GM18508 (cell line): ENCODE measurements around the gene DHRS7.
"Not testable (repeated sequence)": the region's sequence is repeated elsewhere in the genome, so short reads cannot be mapped to it uniquely, and the experiment has no call there.

Experiments used
- ATAC-seq: cut with Tn5 transposase; IDR thresholded peaks from one replicate; pipeline ENCODE4 v1.9.1; 2021; ENCODE audit warnings: moderate number of reproducible peaks; ENCODE audit not compliant: insufficient read depth, unreplicated experiment

Gene DHRS7

DNA sequence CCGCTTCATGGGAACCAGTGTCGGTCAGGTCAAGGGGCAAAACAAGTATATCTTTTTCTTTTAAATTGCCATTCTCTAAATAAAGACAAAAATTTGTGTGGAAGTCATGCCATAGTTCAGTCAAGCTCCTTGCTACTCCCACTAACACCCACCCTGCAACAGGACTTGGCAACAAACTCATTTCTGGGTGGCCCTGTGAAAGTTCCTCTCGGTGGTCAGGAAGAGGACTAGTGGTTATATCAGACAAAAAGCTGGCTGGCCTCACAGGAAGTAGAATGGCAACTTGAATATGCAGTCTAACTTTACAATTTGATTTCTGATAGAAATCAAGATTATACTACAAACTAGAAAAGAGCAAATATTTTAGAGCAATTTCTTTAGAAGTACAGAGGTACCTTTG, 11.2 kb downstream of the DHRS7 start:
- ATAC-seq: no peak

DNA sequence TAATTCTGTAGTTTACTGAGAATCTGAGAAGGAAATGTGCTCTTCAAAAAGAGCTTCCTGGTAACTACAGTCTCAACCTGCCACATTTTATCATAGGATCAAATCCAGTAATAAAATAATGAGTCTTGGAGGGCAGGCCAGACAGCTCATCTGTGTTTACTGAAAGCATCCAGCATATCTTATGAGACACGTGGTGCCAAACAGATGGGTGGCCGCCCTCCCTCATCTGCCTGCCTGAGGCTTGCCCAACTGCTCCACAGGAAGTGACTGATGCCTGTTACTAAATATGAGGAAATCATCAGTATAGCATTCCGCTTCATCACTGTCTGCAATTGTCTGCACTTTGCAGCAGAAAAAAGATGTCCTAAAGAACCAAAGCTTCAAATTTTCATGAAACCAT, 13.5 kb downstream of the DHRS7 start:
- ATAC-seq: no peak

DNA sequence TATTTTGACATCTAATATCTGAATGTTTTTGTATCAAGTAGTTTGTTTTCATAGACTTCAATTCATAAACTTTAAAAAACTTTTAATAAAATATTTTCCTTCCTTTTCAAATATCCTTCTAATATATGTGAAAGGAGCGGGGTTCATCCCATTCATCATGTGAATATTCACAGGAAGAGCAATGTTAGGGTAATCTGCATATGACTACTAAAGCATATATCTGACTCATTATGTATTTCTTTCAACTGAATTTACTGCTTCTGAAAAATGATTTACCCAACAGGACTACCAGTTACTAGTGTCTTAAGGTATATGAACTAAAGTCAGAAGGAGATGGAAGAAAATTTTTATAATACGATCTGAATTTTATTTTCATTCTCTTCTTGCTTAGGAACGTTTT, 30.5 kb downstream of the DHRS7 start:
- no peak for ATAC-seq

DNA sequence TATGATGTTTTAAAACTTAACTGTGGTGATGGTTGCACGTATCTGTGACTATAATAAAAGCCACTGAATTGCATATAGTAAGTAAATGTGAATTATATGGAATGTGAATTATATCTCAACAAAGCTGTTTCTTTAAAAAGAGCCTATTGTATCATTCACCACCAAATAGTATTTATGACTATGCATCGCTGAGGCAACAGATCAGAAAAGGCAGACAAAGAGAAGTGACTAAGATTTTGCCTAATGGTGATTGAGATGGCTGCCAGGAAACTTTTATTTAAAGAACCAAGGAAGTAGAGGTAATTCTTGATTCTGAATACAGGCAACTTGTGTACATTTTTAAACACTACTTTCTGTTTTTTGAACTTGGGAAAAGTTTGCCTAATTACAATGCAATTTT, 31.7 kb downstream of the DHRS7 start:
- ATAC-seq: no peak

DNA sequence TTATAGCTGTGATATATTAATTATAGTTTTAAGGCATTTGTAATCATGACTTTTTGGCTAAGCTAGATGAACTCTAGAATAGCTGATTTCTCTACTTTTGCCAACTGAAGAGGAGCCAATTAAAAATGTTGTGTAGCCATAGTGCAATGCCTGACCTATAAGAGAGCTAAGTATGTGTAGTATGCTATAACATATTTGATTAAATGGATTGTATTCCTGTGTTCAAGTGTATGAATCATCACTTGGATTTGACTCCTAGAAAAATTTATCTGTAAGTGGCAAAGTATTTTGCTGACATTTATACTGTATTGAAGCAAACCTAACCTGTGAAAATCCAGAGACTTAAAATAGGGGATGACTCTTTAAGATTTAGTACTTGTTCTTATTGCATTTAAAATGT, 39.3 kb downstream of the DHRS7 start:
- no peak for ATAC-seq

DNA sequence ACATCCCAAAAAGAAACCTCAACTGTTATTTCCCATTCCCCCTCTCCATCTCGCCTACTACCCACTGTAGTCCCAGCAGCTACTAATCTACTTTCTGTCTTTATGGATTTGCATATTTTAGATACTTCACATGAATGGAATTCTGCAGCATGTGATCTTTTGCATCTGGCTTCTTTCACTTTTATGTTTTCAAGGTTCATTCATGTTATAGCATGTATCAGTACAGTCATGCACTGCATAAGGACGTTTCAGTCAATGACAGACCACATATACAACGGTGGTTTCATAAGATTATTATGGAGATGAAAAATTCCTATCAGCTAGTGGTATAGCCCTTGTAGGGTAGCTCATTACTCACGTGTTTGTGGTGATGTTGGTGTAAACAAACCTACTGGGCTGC, 49.0 kb downstream of the DHRS7 start:
- no peak for ATAC-seq

DNA sequence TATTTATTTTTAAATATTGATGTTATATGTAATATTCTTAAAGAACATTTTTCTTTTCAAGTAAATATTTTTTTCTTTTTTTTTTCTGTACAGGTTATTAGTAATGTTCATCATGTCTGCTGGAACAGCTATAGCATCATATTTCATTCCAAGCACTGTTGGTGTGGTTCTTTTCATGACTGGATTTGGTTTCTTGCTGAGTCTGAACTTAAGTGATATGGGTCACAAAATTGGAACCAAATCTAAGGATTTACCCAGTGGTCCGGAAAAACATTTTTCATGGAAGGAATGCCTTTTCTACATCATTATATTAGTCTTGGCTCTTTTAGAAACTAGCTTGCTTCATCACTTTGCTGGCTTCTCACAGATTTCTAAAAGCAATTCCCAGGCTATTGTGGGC, 50.3 kb downstream of the DHRS7 start:
- no peak for ATAC-seq

DNA sequence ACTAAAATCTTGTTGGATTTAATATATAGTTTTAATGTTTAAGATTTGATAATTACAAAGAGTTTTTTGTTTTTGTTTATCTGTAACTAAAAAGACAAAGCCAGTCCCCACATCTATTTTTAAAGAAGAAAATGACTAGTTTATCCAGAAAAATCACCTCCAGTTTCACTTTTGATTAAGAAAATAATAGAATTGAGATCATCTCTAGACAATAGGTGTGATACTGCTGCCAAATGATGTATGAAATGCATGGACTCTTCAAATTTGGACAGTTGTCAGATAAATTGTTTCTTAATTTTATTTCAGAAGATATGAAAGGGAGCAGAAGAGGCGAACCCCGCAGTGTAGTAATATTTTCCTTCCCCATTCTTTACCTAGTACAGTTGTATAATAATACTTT, 53.5 kb downstream of the DHRS7 start:
- ATAC-seq: no peak

DNA sequence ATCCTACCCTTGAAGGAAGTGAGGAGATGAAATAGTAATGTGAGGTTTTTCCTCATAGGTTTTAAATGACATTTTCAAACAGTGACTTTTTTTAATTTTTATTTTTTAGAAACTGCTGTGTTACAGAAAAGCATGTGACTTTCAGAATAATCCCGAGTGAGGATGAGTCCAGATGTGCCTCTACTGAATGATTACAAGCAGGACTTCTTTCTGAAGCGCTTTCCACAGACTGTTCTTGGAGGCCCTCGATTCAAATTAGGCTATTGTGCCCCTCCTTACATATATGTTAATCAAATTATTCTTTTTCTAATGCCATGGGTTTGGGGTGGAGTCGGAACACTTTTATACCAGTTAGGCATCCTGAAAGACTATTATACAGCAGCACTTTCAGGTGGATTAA, 57.7 kb downstream of the DHRS7 start:
- ATAC-seq: no peak

DNA sequence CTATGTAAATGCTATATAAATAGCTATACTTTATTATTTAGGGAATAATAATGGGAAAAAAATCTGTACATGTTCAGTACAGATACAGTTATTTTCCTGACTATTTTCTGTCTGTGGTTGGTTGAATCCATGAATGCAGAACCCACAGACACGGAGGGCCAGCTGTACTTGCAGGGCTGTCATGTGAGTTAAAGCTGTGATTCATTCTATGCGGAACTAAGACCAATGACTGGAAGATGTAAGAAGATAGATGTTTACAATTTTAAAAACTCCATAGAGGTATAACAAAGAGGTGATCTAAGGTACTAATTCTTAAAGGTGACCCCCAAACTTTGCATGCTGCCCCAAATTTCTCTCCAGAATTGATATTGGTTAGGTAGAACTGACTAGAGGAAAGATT, 58.9 kb downstream of the DHRS7 start:
- ATAC-seq: no peak

DNA sequence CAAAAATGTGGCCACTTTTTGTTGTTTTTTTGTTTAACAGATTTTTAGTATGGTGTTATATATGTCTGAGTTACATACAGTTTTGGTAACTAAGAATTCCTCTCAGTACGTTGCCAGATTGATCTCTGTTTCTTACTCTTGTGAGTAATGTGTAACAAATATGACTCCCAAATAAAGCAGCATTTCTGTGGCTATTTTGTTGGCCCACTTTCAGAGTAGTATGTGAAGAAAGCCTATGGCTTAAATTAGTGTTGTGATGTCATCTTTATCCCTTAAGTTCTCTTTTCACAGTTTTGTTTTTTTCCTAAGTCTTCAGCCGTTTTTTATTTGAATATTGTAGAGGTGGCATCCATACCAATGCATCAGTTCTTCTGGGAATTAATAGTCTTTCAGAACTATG, 62.8 kb downstream of the DHRS7 start:
- no peak for ATAC-seq

DNA sequence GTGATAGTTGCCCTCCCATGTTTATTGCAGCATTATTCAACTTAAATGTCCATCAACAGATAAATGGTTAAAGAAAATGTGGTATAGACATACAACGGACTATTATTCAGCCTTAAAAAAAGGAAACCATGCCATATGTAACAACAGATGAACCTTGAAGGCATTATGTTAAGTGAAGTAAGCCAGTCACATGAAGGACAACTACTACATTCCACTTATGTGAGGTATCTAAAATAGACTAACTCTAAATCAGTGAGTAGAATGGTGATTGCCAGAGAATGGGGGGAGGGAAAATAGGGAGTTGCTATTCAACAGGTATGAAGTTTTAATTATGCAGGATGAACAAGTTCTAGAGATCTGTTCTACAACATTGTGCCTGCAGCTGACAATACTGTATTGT, 63.4 kb downstream of the DHRS7 start:
- no peak for ATAC-seq

DNA sequence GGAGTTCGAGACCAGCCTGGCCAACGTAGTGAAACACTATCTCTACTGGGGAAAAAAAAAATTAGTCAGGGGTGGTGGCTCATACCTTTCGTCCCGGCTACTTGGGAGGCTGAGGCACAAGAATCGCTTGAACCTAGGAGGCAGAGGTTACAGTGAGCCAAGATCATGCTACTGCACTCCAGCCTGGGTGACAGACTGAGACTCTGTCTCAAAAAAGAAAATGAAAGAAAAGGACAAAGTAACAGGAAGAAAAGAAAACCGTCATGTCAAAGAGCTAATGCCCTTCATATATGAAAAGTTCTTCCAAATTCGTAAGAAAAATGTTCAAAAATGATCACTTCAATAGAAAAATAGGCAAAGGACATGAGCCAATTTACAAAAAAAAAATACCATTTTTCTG, 65.3 kb downstream of the DHRS7 start:
- ATAC-seq: not testable (repeated sequence)

DNA sequence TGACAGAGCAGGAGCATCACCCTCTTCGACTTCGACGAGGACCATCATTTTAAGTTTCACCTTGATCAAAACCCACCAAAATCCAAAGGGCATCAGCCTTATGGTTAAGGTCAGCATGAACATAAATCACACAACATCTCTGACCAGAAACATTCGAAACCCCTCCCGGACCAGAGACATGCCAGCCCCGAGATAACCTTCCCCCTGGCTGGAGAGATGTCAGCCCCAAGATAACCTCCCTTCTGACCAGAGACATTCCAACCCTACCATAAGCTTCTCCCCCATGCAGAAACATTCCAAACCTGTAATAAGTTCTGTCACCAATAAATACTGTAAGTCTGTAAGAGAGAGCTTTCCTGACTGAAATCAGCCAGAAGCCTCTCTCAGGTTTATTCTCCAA, 67.2 kb downstream of the DHRS7 start:
- ATAC-seq: no peak

DNA sequence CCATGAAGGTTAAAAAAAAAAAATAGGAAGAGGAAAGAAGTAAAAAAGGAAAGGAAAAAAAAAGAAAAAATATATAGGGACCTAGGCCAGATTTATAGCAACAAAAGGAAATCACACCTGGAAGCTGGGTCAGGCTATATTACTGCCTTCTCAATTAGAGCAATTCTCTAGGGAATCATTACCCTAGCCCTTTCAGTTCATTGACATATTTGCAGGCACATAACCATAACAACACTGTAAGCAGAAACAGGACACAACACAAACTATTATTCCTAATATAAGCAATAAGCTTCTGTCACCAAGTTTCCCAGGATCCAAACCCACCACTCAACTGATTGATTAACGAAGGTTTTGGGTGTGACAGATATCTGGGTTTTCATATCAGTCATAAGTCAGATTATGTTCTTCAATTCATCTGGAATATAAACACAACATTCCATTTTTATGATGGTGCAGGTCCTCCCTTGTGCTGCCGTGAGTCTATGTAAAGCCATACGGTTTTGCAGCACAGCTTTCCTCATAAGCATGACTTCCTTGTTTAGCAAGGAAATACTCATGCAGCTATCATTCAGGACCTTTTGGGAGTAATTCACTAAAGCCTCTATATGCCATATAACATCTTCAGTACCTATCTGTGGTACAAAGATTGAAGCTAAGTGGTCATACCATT, 69.3 kb downstream of the DHRS7 start:
- no peak for ATAC-seq

DNA sequence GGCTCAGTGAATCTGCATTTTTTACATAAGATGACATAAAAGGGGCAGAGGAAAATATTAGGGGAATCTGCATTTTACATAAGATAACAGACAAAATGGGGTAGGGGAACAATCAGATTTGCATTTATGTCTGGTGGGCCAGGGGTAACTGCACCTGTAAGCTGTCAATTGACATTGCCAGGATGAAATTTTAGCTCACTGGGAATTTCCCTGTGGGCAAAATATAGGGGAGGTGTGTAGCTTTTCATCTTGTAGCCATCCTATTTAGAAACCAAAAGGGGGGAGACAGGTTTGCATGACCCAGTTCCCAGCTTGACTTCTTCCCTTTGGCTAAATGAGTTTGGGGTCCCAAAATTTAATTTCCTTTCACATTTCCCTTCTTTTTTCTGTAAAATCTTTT, 70.0 kb downstream of the DHRS7 start:
- ATAC-seq: no peak

DNA sequence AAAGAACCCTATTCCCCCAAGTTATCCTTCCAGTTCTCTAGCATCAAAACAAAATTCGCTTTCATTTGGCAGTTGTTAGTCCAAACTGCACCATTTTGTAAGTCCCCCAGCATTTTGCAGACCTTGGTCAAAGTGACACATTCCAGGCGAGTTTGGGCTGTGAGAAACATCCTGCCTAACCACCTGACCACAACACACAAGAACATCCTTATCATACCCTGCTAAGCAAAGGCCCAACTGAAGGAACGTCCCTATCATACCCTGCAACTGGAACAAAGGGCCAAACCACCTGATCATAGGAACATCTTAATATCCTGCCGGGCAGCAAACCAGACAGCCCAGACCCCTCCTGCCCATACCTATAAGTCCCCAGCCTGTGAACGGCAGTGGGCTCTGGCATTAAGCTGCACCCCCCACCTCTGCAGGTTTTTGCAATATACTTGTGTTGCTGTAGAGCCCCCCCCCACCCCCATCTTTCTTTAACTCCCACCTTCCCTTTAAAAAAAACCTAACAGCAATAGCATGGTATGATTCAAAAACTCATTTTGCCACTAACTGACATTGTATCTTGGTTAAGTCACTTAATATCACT, 70.8 kb downstream of the DHRS7 start:
- ATAC-seq: no peak
